ENCODE measurements around the gene COG1. TPM values are rescaled to one million over a fixed set of nuclear protein-coding genes. Genes with fewer than 3 reads are reported as not detected.

The COG1 gene
- polyA plus RNA-seq, 2 of the 4 experiments (the other 2 are of a cell fraction), result 19.5 to 26.0 TPM

DNA sequence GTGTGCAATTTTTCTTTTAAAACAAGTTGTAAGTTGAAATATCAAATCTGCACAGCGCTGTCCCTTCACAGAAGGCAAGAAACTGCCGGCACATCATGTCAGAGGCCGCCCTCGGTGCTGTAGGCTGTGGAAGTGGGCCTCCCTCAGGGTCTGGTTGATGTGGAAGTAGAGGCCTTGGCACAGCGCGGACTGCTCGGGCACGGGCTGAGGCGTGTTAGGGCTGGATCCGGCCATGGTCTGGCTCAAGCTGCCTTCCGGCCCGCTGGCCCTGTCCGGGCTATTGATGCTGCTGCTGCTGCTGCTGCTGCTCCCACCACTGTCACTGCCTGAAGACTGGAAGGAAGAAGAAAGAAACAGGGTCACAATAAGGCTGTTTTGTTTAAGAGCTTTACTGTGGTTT, 16.6 kb downstream of the COG1 start:
- CTCF ChIA-PET, result interaction anchor here (0.8 to 1.9 kb wide), 4 partner anchors 13 to 481 kb away, joined by 4 to 6 read pairs (median 5); no protein-coding TSS in a partner anchor
- ATAC-seq, result no peak; a peak in 1 of 6 replicates
- no peaks in the 10 kb centered on the region for H3K4me1 ChIP-seq
- 94% methylated on average over 13 of the region's 13 CpGs for WGBS (ENCODE audit: missing lambda C conversion rate)
- H3K4me3 ChIP-seq, result no peak overlapping the region
- DNase-seq (ENCODE audit: low read depth in 1 of 2, low spot score in 1 of 2), result no peak
- no peaks in the 10 kb centered on the region for H3K9me3 ChIP-seq
- no peak for FAIRE-seq
- no peak overlapping the region for H3K4me2 ChIP-seq
- TF ChIP-seq MAZ (IDR thresholded peaks at IDR 0.05; ENCODE audit: borderline replicate concordance, low read depth, low read length) (no peak), SMC3 (IDR thresholded peaks at IDR 0.05) (no peak), TP53 (CRISPR knock-in tag; IDR thresholded peaks at IDR 0.05) (no peak), ZNF302 (CRISPR knock-in tag; IDR thresholded peaks at IDR 0.05) (no peak), POLR2AphosphoS2 (conservative IDR thresholded peaks at IDR 0.05; ENCODE audit: low read length) (no peak)
- TF ChIP-seq, protein P1, sequence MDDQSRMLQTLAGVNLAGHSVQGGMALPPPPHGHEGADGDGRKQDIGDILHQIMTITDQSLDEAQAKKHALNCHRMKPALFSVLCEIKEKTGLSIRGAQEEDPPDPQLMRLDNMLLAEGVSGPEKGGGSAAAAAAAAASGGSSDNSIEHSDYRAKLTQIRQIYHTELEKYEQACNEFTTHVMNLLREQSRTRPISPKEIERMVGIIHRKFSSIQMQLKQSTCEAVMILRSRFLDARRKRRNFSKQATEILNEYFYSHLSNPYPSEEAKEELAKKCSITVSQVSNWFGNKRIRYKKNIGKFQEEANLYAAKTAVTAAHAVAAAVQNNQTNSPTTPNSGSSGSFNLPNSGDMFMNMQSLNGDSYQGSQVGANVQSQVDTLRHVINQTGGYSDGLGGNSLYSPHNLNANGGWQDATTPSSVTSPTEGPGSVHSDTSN (IDR thresholded peaks at IDR 0.05), result no peak
- H3K27ac ChIP-seq, result no peak overlapping the region
- POLR2A ChIA-PET, result no interaction called here

GRCh38 chr17:73210002-73210678, 17.3 kb downstream of the COG1 start:
- TF ChIP-seq SMC3 (IDR thresholded peaks at IDR 0.05) (no peak), CBX8 (IDR thresholded peaks at IDR 0.05) (no peak), POLR2A (IDR thresholded peaks at IDR 0.05; ENCODE audit: low read length) (no peak), FOSL2 (IDR thresholded peaks at IDR 0.05) (no peak), FOSL2 (CRISPR knock-in tag; IDR thresholded peaks at IDR 0.05) (peak; percentile 69), HDAC2 (IDR thresholded peaks at IDR 0.05) (no peak), MYC (IDR thresholded peaks at IDR 0.05; ENCODE audit: borderline replicate concordance, low read length) (no peak), ZFP36 (IDR thresholded peaks at IDR 0.05; ENCODE audit: borderline replicate concordance, partially characterized antibody) (no peak), ZNF302 (CRISPR knock-in tag; IDR thresholded peaks at IDR 0.05) (no peak)
- TF ChIP-seq, protein P2, sequence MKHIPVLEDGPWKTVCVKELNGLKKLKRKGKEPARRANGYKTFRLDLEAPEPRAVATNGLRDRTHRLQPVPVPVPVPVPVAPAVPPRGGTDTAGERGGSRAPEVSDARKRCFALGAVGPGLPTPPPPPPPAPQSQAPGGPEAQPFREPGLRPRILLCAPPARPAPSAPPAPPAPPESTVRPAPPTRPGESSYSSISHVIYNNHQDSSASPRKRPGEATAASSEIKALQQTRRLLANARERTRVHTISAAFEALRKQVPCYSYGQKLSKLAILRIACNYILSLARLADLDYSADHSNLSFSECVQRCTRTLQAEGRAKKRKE (CRISPR knock-in tag; IDR thresholded peaks at IDR 0.05; ENCODE audit: low read depth), result no peak
- TF ChIP-seq, protein P3, sequence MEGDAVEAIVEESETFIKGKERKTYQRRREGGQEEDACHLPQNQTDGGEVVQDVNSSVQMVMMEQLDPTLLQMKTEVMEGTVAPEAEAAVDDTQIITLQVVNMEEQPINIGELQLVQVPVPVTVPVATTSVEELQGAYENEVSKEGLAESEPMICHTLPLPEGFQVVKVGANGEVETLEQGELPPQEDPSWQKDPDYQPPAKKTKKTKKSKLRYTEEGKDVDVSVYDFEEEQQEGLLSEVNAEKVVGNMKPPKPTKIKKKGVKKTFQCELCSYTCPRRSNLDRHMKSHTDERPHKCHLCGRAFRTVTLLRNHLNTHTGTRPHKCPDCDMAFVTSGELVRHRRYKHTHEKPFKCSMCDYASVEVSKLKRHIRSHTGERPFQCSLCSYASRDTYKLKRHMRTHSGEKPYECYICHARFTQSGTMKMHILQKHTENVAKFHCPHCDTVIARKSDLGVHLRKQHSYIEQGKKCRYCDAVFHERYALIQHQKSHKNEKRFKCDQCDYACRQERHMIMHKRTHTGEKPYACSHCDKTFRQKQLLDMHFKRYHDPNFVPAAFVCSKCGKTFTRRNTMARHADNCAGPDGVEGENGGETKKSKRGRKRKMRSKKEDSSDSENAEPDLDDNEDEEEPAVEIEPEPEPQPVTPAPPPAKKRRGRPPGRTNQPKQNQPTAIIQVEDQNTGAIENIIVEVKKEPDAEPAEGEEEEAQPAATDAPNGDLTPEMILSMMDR (IDR thresholded peaks at IDR 0.05), result peak; percentile 24; the same call in 1 of the 3 replicates
- FAIRE-seq (no peak), ATAC-seq (peak; percentile 38 to 56; a peak in 3 of 6 replicates), DNase-seq (ENCODE audit: low read depth in 1 of 2, low spot score in 1 of 2) (peak in 1 of 2 experiments; percentile 75)
- H3K9me3 ChIP-seq, result no peaks in the 10 kb centered on the region
- ChIA-PET CTCF (interaction anchor here (0.6 to 1.9 kb wide), 7 partner anchors 8 to 482 kb away, joined by 3 to 6 read pairs (median 4); no protein-coding TSS in a partner anchor), POLR2A (no interaction called here)
- no peak overlapping the region for H3K27ac ChIP-seq
- no peaks in the 10 kb centered on the region; the same call in 2 of the 3 replicates for H3K4me1 ChIP-seq
- H3K4me2 ChIP-seq, result no peak overlapping the region
- H3K4me3 ChIP-seq, result no peak overlapping the region
- 75% methylated on average over 8 of the region's 8 CpGs for WGBS (ENCODE audit: missing lambda C conversion rate)

GRCh38 chr17:73211745-73212144, 18.9 kb downstream of the COG1 start:
- FAIRE-seq (no peak), ATAC-seq (no peak), DNase-seq (ENCODE audit: low read depth in 1 of 2, low spot score in 1 of 2) (no peak)
- H3K4me3 ChIP-seq, result no peak overlapping the region
- no peak overlapping the region for H3K4me2 ChIP-seq
- 82% methylated on average over 13 of the region's 13 CpGs for WGBS (ENCODE audit: missing lambda C conversion rate)
- POLR2A ChIA-PET, result interaction anchor here (0.6 kb wide), 1 partner anchor 9 kb away, joined by 4 read pairs; no protein-coding TSS in a partner anchor
- TF ChIP-seq KDM1A (IDR thresholded peaks at IDR 0.05; ENCODE audit: low read depth), result no peak
- no peak for TF ChIP-seq CBX8 (IDR thresholded peaks at IDR 0.05)
- TF ChIP-seq HOXA7 (CRISPR knock-in tag; IDR thresholded peaks at IDR 0.05), result no peak
- TF ChIP-seq NPAS2 (CRISPR knock-in tag; IDR thresholded peaks at IDR 0.05; ENCODE audit: borderline replicate concordance), result no peak
- TF ChIP-seq ELK1 (IDR thresholded peaks at IDR 0.05; ENCODE audit: low read depth, low read length), result no peak
- no peak for TF ChIP-seq FOSB (CRISPR knock-in tag; IDR thresholded peaks at IDR 0.05)
- no peak for TF ChIP-seq TP53 (CRISPR knock-in tag; IDR thresholded peaks at IDR 0.05)
- TF ChIP-seq RARB (CRISPR knock-in tag; IDR thresholded peaks at IDR 0.05), result no peak
- TF ChIP-seq NFE2L2 (conservative IDR thresholded peaks at IDR 0.05; ENCODE audit: low read length), result no peak
- no peak for TF ChIP-seq USF2 (IDR thresholded peaks at IDR 0.05)
- TF ChIP-seq, protein P1 (IDR thresholded peaks at IDR 0.05), result no peak
- TF ChIP-seq MYC (IDR thresholded peaks at IDR 0.05; ENCODE audit: borderline replicate concordance, low read length), result no peak
- TF ChIP-seq ZFP36 (IDR thresholded peaks at IDR 0.05; ENCODE audit: borderline replicate concordance, partially characterized antibody), result no peak
- no peak for TF ChIP-seq ZNF302 (CRISPR knock-in tag; IDR thresholded peaks at IDR 0.05)
- TF ChIP-seq JUN (IDR thresholded peaks at IDR 0.05), result no peak
- TF ChIP-seq MAZ (IDR thresholded peaks at IDR 0.05; ENCODE audit: borderline replicate concordance, low read depth, low read length), result no peak
- no peak for TF ChIP-seq SMC3 (IDR thresholded peaks at IDR 0.05)
- CTCF ChIA-PET, result interaction anchor here (0.8 to 1.0 kb wide), 8 partner anchors 8 to 656 kb away, joined by 3 read pairs; no protein-coding TSS in a partner anchor
- H3K9me3 ChIP-seq, result no peaks in the 10 kb centered on the region
- peaks cover 9% of the 10 kb centered on the region; the same call in 1 of the 3 replicates for H3K4me1 ChIP-seq
- H3K27ac ChIP-seq, result no peak overlapping the region

Measured in A549 (cell line).